ENCODE results near the gene TMBIM1.

DNA sequence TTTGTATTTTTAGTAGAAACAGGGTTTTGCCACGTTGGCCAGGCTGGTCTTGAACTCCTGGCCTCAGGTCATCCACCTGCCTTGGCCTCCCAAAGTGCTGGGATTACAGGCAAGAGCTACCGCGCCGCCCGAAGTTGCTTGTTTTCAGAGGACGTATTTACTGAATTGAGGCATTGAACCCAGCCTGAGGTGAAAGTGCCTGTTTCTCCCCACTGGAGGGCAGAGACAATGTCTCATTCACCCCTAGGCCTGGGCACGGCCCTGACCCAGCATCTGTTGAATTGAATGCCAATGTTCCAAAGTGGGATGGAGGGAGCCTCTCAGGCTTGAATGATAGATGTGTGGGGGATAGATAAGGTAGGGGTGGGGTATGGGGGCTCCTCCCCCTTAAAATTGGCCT, 4.5 kb upstream of the TMBIM1 start:
- no peak for TF ChIP-seq CTCF (IDR thresholded peaks at IDR 0.05)
- TF ChIP-seq POLR2A (IDR thresholded peaks at IDR 0.05), result no peak
